Endodermal cell (in vitro differentiated cells): ENCODE results near the gene GNPNAT1. TPM values are rescaled to one million over a fixed set of nuclear protein-coding genes. Genes with fewer than 3 reads are reported as not detected.
"Not testable (repeated sequence)": the region's sequence is repeated elsewhere in the genome, so short reads cannot be mapped to it uniquely, and the experiment has no call there.

ENCODE experiments used
- DNase-seq: peaks from one replicate; pipeline ENCODE4 v3.0.0-alpha.2; 2017
- H3K27ac ChIP-seq: 2 replicates; pipeline ENCODE4 v1.5.1; 2013; ENCODE audit warnings: mild to moderate bottlenecking, low read depth, low read length, moderate library complexity
- H3K27me3 ChIP-seq: 2 replicates; pipeline ENCODE4 v1.6.1; 2013; ENCODE audit warnings: mild to moderate bottlenecking, low read length, moderate library complexity; ENCODE audit not compliant: insufficient read depth, control insufficient read depth, poor library complexity, severe bottlenecking
- H3K36me3 ChIP-seq: 2 replicates; pipeline ENCODE4 v1.7.0; 2013; ENCODE audit warnings: mild to moderate bottlenecking, low read length, moderate library complexity; ENCODE audit not compliant: control insufficient read depth, insufficient read depth
- H3K4me1 ChIP-seq: one replicate; pipeline ENCODE4 v1.7.0; 2013; ENCODE audit warnings: low read length; ENCODE audit not compliant: control insufficient read depth, insufficient read depth
- H3K4me3 ChIP-seq: 2 replicates; pipeline ENCODE4 v1.5.1; 2013; ENCODE audit warnings: mild to moderate bottlenecking, low read length, moderate library complexity
- H3K9ac ChIP-seq: 2 replicates; pipeline ENCODE4 v1.6.1; 2013; ENCODE audit warnings: mild to moderate bottlenecking, low read length, moderate library complexity; ENCODE audit not compliant: poor library complexity, severe bottlenecking; ENCODE audit errors: extremely low read depth
- H3K9me3 ChIP-seq: 2 replicates; pipeline ENCODE4 v1.6.1; 2013; ENCODE audit warnings: mild to moderate bottlenecking, low read length, moderate library complexity; ENCODE audit not compliant: control insufficient read depth
- H3K27ac Mint-ChIP-seq: 2 replicates; pipeline ENCODE4 v1.8.0; 2020; ENCODE audit warnings: mixed read lengths
- H3K27me3 Mint-ChIP-seq: 2 replicates; pipeline ENCODE4 v1.8.0; 2021; ENCODE audit warnings: mild to moderate bottlenecking, mixed read lengths; ENCODE audit not compliant: insufficient read depth
- H3K36me3 Mint-ChIP-seq: 2 replicates; pipeline ENCODE4 v1.8.0; 2020; ENCODE audit warnings: low read depth, mixed read lengths
- H3K4me1 Mint-ChIP-seq: 2 replicates; pipeline ENCODE4 v1.8.0; 2020; ENCODE audit warnings: mixed read lengths
- H3K4me3 Mint-ChIP-seq: 2 replicates; pipeline ENCODE4 v1.8.0; 2020; ENCODE audit warnings: mild to moderate bottlenecking, moderate library complexity, mixed read lengths
- H3K9me3 Mint-ChIP-seq: 2 replicates; pipeline ENCODE4 v1.8.0; 2020; ENCODE audit warnings: mild to moderate bottlenecking, mixed read lengths
- CTCF ChIP-seq: fragments of 200-600 bp; sonication (generic); conservative IDR thresholded peaks from 2 replicates; pipeline ENCODE4 v1.5.0; 2021; ENCODE audit warnings: antibody characterized with exemption, mild to moderate bottlenecking
- WGBS, 2 experiments: methylation state at CpG; one replicate each; pipeline versions ENCODE4 v1.1.5 to v1.1.7; 2013; ENCODE audit warnings: missing lambda C conversion rate in 2 of 2, mixed read lengths in 1 of 2; ENCODE audit not compliant: insufficient coverage in 1 of 2, insufficient read length in 1 of 2; 5-methylcytosine and 5-hydroxymethylcytosine counted together
- total RNA-seq, 2 donors: library from RNA; stranded (reverse); fragmentation: NEBNext Ultra II Directional in 1 of 2; extraction: Animal tissue kit (Norgen Biotek cat#: 25700) in 1 of 2; gene quantifications; 2 replicates in 1 of 2; 3 replicates in 1 of 2; pipeline ENCODE4 v1.2.1, GENCODE V29; 2021

Gene GNPNAT1
- total RNA-seq, 2 donors from 2014 or later: 68.4 to 78.2 TPM

GRCh38 chr14:52767058-52767833 is 24.2 kb downstream of the GNPNAT1 start:
- H3K4me1 ChIP-seq: no peaks in the 10 kb centered on the region
- peaks cover 2% of the 10 kb centered on the region for H3K4me1 Mint-ChIP-seq
- no peaks in the 10 kb centered on the region for H3K9me3 ChIP-seq
- H3K36me3 ChIP-seq: peaks cover 57% of the 10 kb centered on the region
- 91 to 100% methylated on average over 3 of the region's 3 CpGs for WGBS, 2 experiments
- no peak overlapping the region for H3K4me3 ChIP-seq
- H3K27me3 ChIP-seq: no peaks in the 10 kb centered on the region
- H3K27me3 Mint-ChIP-seq: no peaks in the 10 kb centered on the region
- H3K9me3 Mint-ChIP-seq: no peaks in the 10 kb centered on the region
- no peak overlapping the region for H3K9ac ChIP-seq
- no peak overlapping the region for H3K4me3 Mint-ChIP-seq
- peaks cover 55% of the 10 kb centered on the region for H3K36me3 Mint-ChIP-seq
- no peak overlapping the region for H3K27ac ChIP-seq
- H3K27ac Mint-ChIP-seq: peak overlapping the region; percentile 14
- no peak for DNase-seq
- no peak for TF ChIP-seq CTCF

- not testable (repeated sequence) for H3K27ac Mint-ChIP-seq, H3K27me3 Mint-ChIP-seq, H3K27me3 ChIP-seq, H3K4me3 ChIP-seq, H3K27ac ChIP-seq, H3K9ac ChIP-seq, H3K4me1 ChIP-seq, DNase-seq, H3K9me3 Mint-ChIP-seq, H3K4me1 Mint-ChIP-seq, H3K4me3 Mint-ChIP-seq, H3K9me3 ChIP-seq
- H3K36me3 ChIP-seq: peaks cover 51% of the 10 kb centered on the region
- peaks cover 65% of the 10 kb centered on the region for H3K36me3 Mint-ChIP-seq
- 97 to 100% methylated on average over 1 to 4 of the region's 4 CpGs for WGBS, 2 experiments
Measured at GRCh38 chr14:52762923-52763322, 28.5 kb downstream of the GNPNAT1 start.

- no peaks in the 10 kb centered on the region for H3K4me1 Mint-ChIP-seq
- no peaks in the 10 kb centered on the region for H3K9me3 Mint-ChIP-seq
- Histone ChIP-seq H3K9ac (no peak overlapping the region), H3K36me3 (peaks cover 37% of the 10 kb centered on the region), H3K4me3 (no peak overlapping the region), H3K4me1 (no peaks in the 10 kb centered on the region), H3K9me3 (no peaks in the 10 kb centered on the region), H3K27me3 (no peaks in the 10 kb centered on the region), H3K27ac (no peak overlapping the region)
- TF ChIP-seq CTCF: no peak
- H3K36me3 Mint-ChIP-seq: peaks cover 51% of the 10 kb centered on the region
- DNase-seq: no peak
- no peaks in the 10 kb centered on the region for H3K27me3 Mint-ChIP-seq
- WGBS, 2 experiments: no CpG with 5 or more reads among the region's 1 CpG
- H3K27ac Mint-ChIP-seq: no peak overlapping the region
- no peak overlapping the region for H3K4me3 Mint-ChIP-seq
Measured at GRCh38 chr14:52759145-52759544, 32.3 kb downstream of the GNPNAT1 start.
